ENCODE measurements around the gene MACROD2. TPM values are rescaled to one million over a fixed set of nuclear protein-coding genes. Genes with fewer than 3 reads are reported as not detected.

Gene MACROD2
- total RNA-seq, 1 experiment from 2014 or later: 1.6 TPM

DNA sequence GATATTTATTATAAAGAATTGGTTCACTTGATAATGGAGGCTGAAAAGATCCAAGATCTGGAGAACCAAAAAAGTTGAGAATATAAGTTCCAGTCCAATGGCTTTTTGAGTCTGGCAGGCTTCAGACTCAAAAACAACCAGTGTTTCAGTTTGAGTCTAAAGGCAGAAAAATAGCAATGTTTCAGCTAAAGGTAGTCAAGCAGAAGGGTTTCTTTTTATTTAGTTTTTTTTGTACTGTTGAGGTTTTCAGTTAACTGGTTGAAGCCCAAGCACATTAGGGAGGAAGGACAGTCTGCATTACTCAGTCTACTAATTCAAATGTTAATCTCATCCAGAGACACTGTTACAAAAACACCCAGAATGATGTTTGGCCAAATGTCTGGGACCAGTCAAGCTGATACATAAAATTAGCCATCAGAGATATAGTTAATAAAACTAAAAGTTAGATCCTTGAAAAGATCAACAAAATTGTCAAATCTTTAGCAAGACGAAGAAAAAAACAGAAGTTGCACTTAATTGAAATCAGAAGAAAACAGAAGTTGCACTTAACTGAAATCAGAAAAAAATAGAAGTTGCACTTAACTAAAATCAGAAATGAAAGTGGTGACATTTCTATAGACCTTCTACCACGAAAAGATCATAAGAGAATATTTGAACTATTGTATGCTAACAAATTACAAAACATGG, 1322.4 kb downstream of the MACROD2 start:
- Histone ChIP-seq H3K4me1 (ENCODE audit: insufficient read depth, low read length) (no peaks in the 10 kb centered on the region; the same call in 1 of the 2 replicates), H2AFZ (ENCODE audit: low read length) (no peak overlapping the region), H3K27me3 (ENCODE audit: insufficient read depth, low read length) (no peaks in the 10 kb centered on the region), H3K18ac (ENCODE audit: insufficient read length, low read depth, low read length) (no peak overlapping the region), H3K4me2 (ENCODE audit: insufficient read depth, insufficient read length, low read length) (no peak overlapping the region), H3K4ac (ENCODE audit: low read depth, low read length) (no peak overlapping the region), H4K8ac (replicated peaks; ENCODE audit: insufficient read length, low read depth, low read length) (no peak overlapping the region), H2BK12ac (ENCODE audit: insufficient read length, low read depth, low read length) (no peak overlapping the region), H4K91ac (ENCODE audit: insufficient read length, low read depth, low read length) (no peak overlapping the region), H4K5ac (ENCODE audit: insufficient read length, low read depth, low read length) (no peak overlapping the region), H3K79me1 (ENCODE audit: insufficient read depth, low read depth, low read length, poor library complexity, severe bottlenecking) (no peaks in the 10 kb centered on the region), H3K56ac (ENCODE audit: insufficient read length, low read depth, low read length) (no peak overlapping the region), H3K27ac (ENCODE audit: insufficient read length, low read depth, low read length) (no peak overlapping the region), H3T11ph (ENCODE audit: low read length) (no peak overlapping the region), H4K20me1 (ENCODE audit: control insufficient read depth, insufficient read depth, insufficient read length) (no peaks in the 10 kb centered on the region), H2BK15ac (ENCODE audit: low read depth, low read length) (no peak overlapping the region), H3K14ac (ENCODE audit: insufficient read depth, low read length) (no peak overlapping the region), H3K9ac (ENCODE audit: extremely low read depth, insufficient read length, low read length) (no peak overlapping the region), H2BK120ac (ENCODE audit: low read depth, low read length, poor library complexity, severe bottlenecking) (no peak overlapping the region), H3K79me2 (ENCODE audit: insufficient read depth, low read length) (no peaks in the 10 kb centered on the region), H3K23me2 (ENCODE audit: insufficient read length, low read depth, low read length, poor library complexity, severe bottlenecking) (no peaks in the 10 kb centered on the region), H2AK5ac (ENCODE audit: insufficient read length, low read length) (no peak overlapping the region), H3K23ac (ENCODE audit: insufficient read length, low read depth, low read length) (no peak overlapping the region), H3K9me3 (ENCODE audit: control insufficient read depth, low read depth, low read length) (no peaks in the 10 kb centered on the region), H2BK5ac (ENCODE audit: insufficient read length, low read length) (no peak overlapping the region), H2BK20ac (ENCODE audit: low read depth, low read length, poor library complexity, severe bottlenecking) (no peak overlapping the region)
- H3K9me3 Mint-ChIP-seq: peaks cover 0 to 2% of the 10 kb centered on the region in 2 experiments; a peak in 2 of 5 replicates
- peak overlapping the region in 1 of 3 experiments; percentile 29; a peak in 1 of 7 replicates for H3K27ac Mint-ChIP-seq
- no peaks in the 10 kb centered on the region for H3K36me3 Mint-ChIP-seq (ENCODE audit: insufficient read depth in 1 of 3, low read depth in 3 of 3)
- WGBS (ENCODE audit: extremely low coverage, insufficient read length, low lambda C conversion rate): no CpG with 5 or more reads among the region's 2 CpGs
- no peak overlapping the region for H3K4me3 Mint-ChIP-seq
- peaks cover 6 to 7% of the 10 kb centered on the region in 2 experiments for H3K4me1 Mint-ChIP-seq
- no peaks in the 10 kb centered on the region; the same call in 1 of the 2 replicates for H3K27me3 Mint-ChIP-seq (ENCODE audit: low read depth)
- TF ChIP-seq, protein P1, sequence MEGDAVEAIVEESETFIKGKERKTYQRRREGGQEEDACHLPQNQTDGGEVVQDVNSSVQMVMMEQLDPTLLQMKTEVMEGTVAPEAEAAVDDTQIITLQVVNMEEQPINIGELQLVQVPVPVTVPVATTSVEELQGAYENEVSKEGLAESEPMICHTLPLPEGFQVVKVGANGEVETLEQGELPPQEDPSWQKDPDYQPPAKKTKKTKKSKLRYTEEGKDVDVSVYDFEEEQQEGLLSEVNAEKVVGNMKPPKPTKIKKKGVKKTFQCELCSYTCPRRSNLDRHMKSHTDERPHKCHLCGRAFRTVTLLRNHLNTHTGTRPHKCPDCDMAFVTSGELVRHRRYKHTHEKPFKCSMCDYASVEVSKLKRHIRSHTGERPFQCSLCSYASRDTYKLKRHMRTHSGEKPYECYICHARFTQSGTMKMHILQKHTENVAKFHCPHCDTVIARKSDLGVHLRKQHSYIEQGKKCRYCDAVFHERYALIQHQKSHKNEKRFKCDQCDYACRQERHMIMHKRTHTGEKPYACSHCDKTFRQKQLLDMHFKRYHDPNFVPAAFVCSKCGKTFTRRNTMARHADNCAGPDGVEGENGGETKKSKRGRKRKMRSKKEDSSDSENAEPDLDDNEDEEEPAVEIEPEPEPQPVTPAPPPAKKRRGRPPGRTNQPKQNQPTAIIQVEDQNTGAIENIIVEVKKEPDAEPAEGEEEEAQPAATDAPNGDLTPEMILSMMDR (conservative IDR thresholded peaks at IDR 0.05): no peak
- no peak for DNase-seq

Data from H9 (cell line).